HG03439 (cell line): ENCODE results near the gene MYD88.
"Not testable (repeated sequence)": the region's sequence is repeated elsewhere in the genome, so short reads cannot be mapped to it uniquely, and the experiment has no call there.

ENCODE experiments used
- ATAC-seq: cut with Tn5 transposase; IDR thresholded peaks from one replicate; pipeline ENCODE4 v1.9.1; 2021; ENCODE audit warnings: mild to moderate bottlenecking, moderate library complexity; ENCODE audit not compliant: unreplicated experiment

MYD88 gene

GRCh38 chr3:38124324-38125122 is 13.9 kb upstream of the MYD88 start:
- ATAC-seq = no peak

GRCh38 chr3:38125305-38126120 is 12.9 kb upstream of the MYD88 start:
- no peak for ATAC-seq

GRCh38 chr3:38126121-38126892 is 12.2 kb upstream of the MYD88 start:
- ATAC-seq = no peak

- no peak for ATAC-seq
These were observed 10.7 kb upstream of the MYD88 start for GRCh38 chr3:38127611-38128302.

- no peak for ATAC-seq
These were observed 10.2 kb upstream of the MYD88 start for GRCh38 chr3:38128303-38128655.

- ATAC-seq = no peak
These were observed 9.4 kb upstream of the MYD88 start for GRCh38 chr3:38129058-38129457.

GRCh38 chr3:38130631-38131065 is 7.8 kb upstream of the MYD88 start:
- no peak for ATAC-seq

- no peak for ATAC-seq
These were observed 6.7 kb upstream of the MYD88 start for GRCh38 chr3:38131621-38132369.

GRCh38 chr3:38133209-38133556 is 5.3 kb upstream of the MYD88 start:
- no peak for ATAC-seq

GRCh38 chr3:38133557-38134405 is 4.7 kb upstream of the MYD88 start:
- ATAC-seq = no peak

GRCh38 chr3:38134517-38135143 is 3.8 kb upstream of the MYD88 start:
- not testable (repeated sequence) for ATAC-seq

GRCh38 chr3:38135621-38136277 is 2.7 kb upstream of the MYD88 start:
- ATAC-seq = not testable (repeated sequence)

- no peak for ATAC-seq
These were observed 2.1 kb upstream of the MYD88 start for GRCh38 chr3:38136393-38136776.

- peak; percentile 87 for ATAC-seq
These were observed 1.5 kb upstream of the MYD88 start, which contains the start of gene ACAA1 for GRCh38 chr3:38136777-38137614. ACAA1 (minus strand) TSS chr3:38137127; CDS start chr3:38137035, 92 bp downstream.

GRCh38 chr3:38137615-38138348 is 679 bp upstream of the MYD88 start:
- no peak for ATAC-seq

- ATAC-seq = no peak
These were observed 730 bp downstream of the MYD88 start for GRCh38 chr3:38139191-38139590.

GRCh38 chr3:38139652-38140051 is 1.2 kb downstream of the MYD88 start:
- no peak for ATAC-seq
